GM12878 (cell line): Measurements from ENCODE around the gene HIVEP3. TPM values are rescaled to one million over a fixed set of nuclear protein-coding genes. Genes with fewer than 3 reads are reported as not detected.

Source experiments
- ATAC-seq: fragments of 200-7000 bp; cut with Tn5 transposase; 3 replicates; pipeline ENCODE4 v1.9.1; 2020; ENCODE audit warnings: mild to moderate bottlenecking, moderate library complexity
- BruUV-seq: library from RNA; stranded (reverse); fragments of 400-500 nt; replicated peaks from 2 replicates; lab custom pipeline; 2021; lab: Mats Ljungman, UMichigan
- CTCF ChIA-PET: fragments of 300-600 bp; sonication (Branson Sonifier 250); formaldehyde crosslinking; extraction: SDS; loops from one replicate; lab custom pipeline; 2021; ENCODE audit warnings: inconsistent platforms; lab: Yijun Ruan, JAX
- POLR2A ChIA-PET: fragments of 350-600 bp; formaldehyde crosslinking; extraction: SDS; loops from one replicate; lab custom pipeline; 2021; ENCODE audit warnings: inconsistent platforms; lab: Charles Lee
- RAD21 ChIA-PET: fragments of 300-600 bp; sonication (Branson Sonifier 250); formaldehyde crosslinking; loops from one replicate; lab custom pipeline; 2023; ENCODE audit warnings: antibody characterized with exemption; ENCODE audit not compliant: unreplicated experiment; lab: Charles Lee
- SMC1A ChIA-PET: fragments of 300-600 bp; sonication (Branson Sonifier 250); formaldehyde crosslinking; loops from one replicate; lab custom pipeline; 2023; ENCODE audit not compliant: unreplicated experiment, uncharacterized antibody; lab: Charles Lee
- DNase-seq: peaks from one replicate; pipeline ENCODE4 v3.0.0-alpha.2; 2011; ENCODE audit warnings: low read depth, low spot score
- FAIRE-seq: peaks from 3 replicates; lab custom pipeline; 2011; peaks lifted over from hg19 to GRCh38; lab: Jason Lieb, UNC
- H2AFZ ChIP-seq: 2 replicates; pipeline ENCODE4 v1.6.0; 2011; ENCODE audit warnings: low read depth, low read length, control low read depth; ENCODE audit not compliant: control insufficient read depth
- H3K27ac ChIP-seq: 2 replicates; pipeline ENCODE4 v1.5.1; 2011; ENCODE audit warnings: control low read depth; ENCODE audit not compliant: control insufficient read depth, insufficient read depth
- H3K27me3 ChIP-seq, 2 experiments: replicated peaks in 1 of 2; 2 replicates each; pipeline versions ENCODE4 v1.6.0 to v1.6.1; 2011; ENCODE audit warnings: low read length in 1 of 2; ENCODE audit not compliant: control insufficient read depth in 2 of 2, insufficient read depth in 2 of 2
- H3K36me3 ChIP-seq, 2 experiments: 2 replicates each; pipeline ENCODE4 v1.5.1; 2011; ENCODE audit warnings: low read length in 1 of 2; ENCODE audit not compliant: control insufficient read depth in 2 of 2, insufficient read depth in 2 of 2
- H3K4me1 ChIP-seq: 2 replicates; pipeline ENCODE4 v1.6.1; 2011; ENCODE audit warnings: mild to moderate bottlenecking, low read length, moderate library complexity, mixed read lengths; ENCODE audit not compliant: control insufficient read depth, insufficient read depth
- H3K4me2 ChIP-seq: 2 replicates; pipeline ENCODE4 v1.6.0; 2011; ENCODE audit warnings: control low read depth; ENCODE audit not compliant: control insufficient read depth, insufficient read depth
- H3K4me3 ChIP-seq: fragments of 200-600 bp; sonication (generic); 2 replicates; pipeline ENCODE4 v1.5.1; 2016
- H3K79me2 ChIP-seq: 2 replicates; pipeline ENCODE4 v1.6.0; 2011; ENCODE audit warnings: low read length; ENCODE audit not compliant: control insufficient read depth, insufficient read depth
- H3K9ac ChIP-seq: 2 replicates; pipeline ENCODE4 v1.8.0; 2011; ENCODE audit warnings: low read length, control low read depth, mixed read lengths; ENCODE audit not compliant: control insufficient read depth, insufficient read depth
- H3K9me3 ChIP-seq: replicated peaks from 3 replicates; pipeline ENCODE4 v1.5.1; 2011; ENCODE audit warnings: mild to moderate bottlenecking, low read length; ENCODE audit not compliant: control insufficient read depth, insufficient read depth
- H4K20me1 ChIP-seq: 2 replicates; pipeline ENCODE4 v1.6.0; 2011; ENCODE audit not compliant: control insufficient read depth, insufficient read depth
- BRCA1 ChIP-seq: IDR thresholded peaks from 2 replicates; pipeline ENCODE4 v1.6.1; 2011; ENCODE audit warnings: low read depth, low read length, improper control_type of control experiment
- CBX3 ChIP-seq: fragments of 200-600 bp; sonication (generic); IDR thresholded peaks from 2 replicates; pipeline ENCODE4 v1.6.1; 2016; ENCODE audit warnings: low read depth, borderline replicate concordance
- DPF2 ChIP-seq: fragments of 450-650 bp; IDR thresholded peaks from 2 replicates; pipeline ENCODE4 v1.6.1; 2017; ENCODE audit warnings: mild to moderate bottlenecking
- HDAC6 ChIP-seq: fragments of 200-600 bp; sonication (generic); IDR thresholded peaks from one replicate; pipeline ENCODE4 v1.8.0; 2017; ENCODE audit warnings: antibody characterized with exemption; ENCODE audit not compliant: unreplicated experiment
- IRF4 ChIP-seq: IDR thresholded peaks from 2 replicates; pipeline ENCODE4 v1.6.1; 2011; ENCODE audit warnings: low read depth, low read length
- KDM1A ChIP-seq: fragments of 200-600 bp; sonication (generic); IDR thresholded peaks from 2 replicates; pipeline ENCODE4 v1.6.1; 2016; ENCODE audit warnings: borderline replicate concordance
- MTA3 ChIP-seq: IDR thresholded peaks from 2 replicates; pipeline ENCODE4 v1.6.1; 2012; ENCODE audit warnings: low read length, inconsistent platforms, borderline replicate concordance
- MYC ChIP-seq: IDR thresholded peaks from 2 replicates; pipeline ENCODE4 v1.6.1; 2011; ENCODE audit warnings: mild to moderate bottlenecking, low read length, moderate library complexity, inconsistent platforms; ENCODE audit not compliant: insufficient read depth, insufficient replicate concordance, insufficient read length, severe bottlenecking
- NFYB ChIP-seq: IDR thresholded peaks from 2 replicates; pipeline ENCODE4 v1.6.1; 2011; ENCODE audit warnings: low read depth, mild to moderate bottlenecking, low read length, improper control_type of control experiment, moderate library complexity; ENCODE audit not compliant: insufficient read depth
- SMAD1 ChIP-seq: fragments of 450-650 bp; IDR thresholded peaks from 2 replicates; pipeline ENCODE4 v1.6.1; 2018; ENCODE audit warnings: mild to moderate bottlenecking, low read depth; ENCODE audit not compliant: partially characterized antibody
- SMARCA5 ChIP-seq: fragments of 450-650 bp; IDR thresholded peaks from 2 replicates; pipeline ENCODE4 v1.6.1; 2017; ENCODE audit warnings: mild to moderate bottlenecking
- TARDBP ChIP-seq: IDR thresholded peaks from 2 replicates; pipeline ENCODE4 v1.6.1; 2016; ENCODE audit warnings: borderline replicate concordance
- WGBS: methylation state at CpG from one replicate; pipeline ENCODE4 v1.1.6; 2016; ENCODE audit warnings: low lambda C conversion rate; ENCODE audit not compliant: insufficient replicate concordance, insufficient coverage; ENCODE audit errors: missing lambda C conversion rate; 5-methylcytosine and 5-hydroxymethylcytosine counted together
- in situ Hi-C: fragments of 300-500 bp; cut with MboI; formaldehyde crosslinking; loops from 9 replicates; pipeline ENCODE4 v1.14.3; 2018; ENCODE audit warnings: mixed read lengths
- intact Hi-C: fragments of 100-400 bp; cut with micrococcal nuclease; formaldehyde crosslinking; loops from one replicate; pipeline ENCODE4 v1.14.2; 2022; ENCODE audit not compliant: unreplicated experiment
- polyA plus RNA-seq, 11 experiments: library from polyadenylated mRNA; depleted of rRNA in 4 of 11; unstranded in 6 of 11; stranded (reverse) in 5 of 11; fragments of >200 nt; fragmentation: Nextera tagmentation in 4 of 11; fragmentation: Illumina TruSeq in 1 of 11; extraction: Ambion mirVana in 4 of 11; extraction: Trizol in 1 of 11; gene quantifications; 1 replicate in 1 of 11; 2 replicates in 10 of 11; pipeline versions ENCODE4 v1.2.1 to v1.2.3, GENCODE V29; 2011 to 2016; ENCODE audit warnings: inconsistent platforms in 2 of 11, missing spikeins in 2 of 11, low read depth in 1 of 11
- total RNA-seq, 4 experiments: library from RNA; depleted of rRNA in 3 of 4; stranded (reverse); fragments of >200 nt in 3 of 4; fragmentation: Illumina TruSeq in 1 of 4; extraction: Trizol in 1 of 4; gene quantifications; 2 replicates each; pipeline versions ENCODE4 v1.2.1 to v1.2.3, GENCODE V29; 2013 to 2021
- TF ChIP-seq, protein P1 (sequence below): IDR thresholded peaks from 2 replicates; pipeline ENCODE4 v1.6.1; 2011; ENCODE audit warnings: mild to moderate bottlenecking, low read depth, low read length, moderate library complexity; ENCODE audit not compliant: insufficient replicate concordance
- TF ChIP-seq, protein P2 (sequence below): IDR thresholded peaks from 2 replicates; pipeline ENCODE4 v1.6.1; 2011; ENCODE audit warnings: low read depth, mild to moderate bottlenecking, low read length, moderate library complexity, borderline replicate concordance; ENCODE audit errors: extremely low read depth
- TF ChIP-seq, protein P3 (sequence below): fragments of 450-650 bp; IDR thresholded peaks from 2 replicates; pipeline ENCODE4 v1.6.1; 2017; ENCODE audit warnings: borderline replicate concordance
- TF ChIP-seq, protein P4 (sequence below): fragments of 450-650 bp; IDR thresholded peaks from 2 replicates; pipeline ENCODE4 v1.6.1; 2018; ENCODE audit warnings: borderline replicate concordance, mild to moderate bottlenecking; ENCODE audit not compliant: partially characterized antibody
- TF ChIP-seq, protein P5 (sequence below): IDR thresholded peaks from 2 replicates; pipeline ENCODE4 v1.6.1; 2012; ENCODE audit warnings: low read depth, low read length, improper control_type of control experiment

HIVEP3 gene
- total and polyA plus RNA-seq, 10 of the 15 experiments (the other 5 are each of a cell fraction or from before 2014, with no cell fraction given), result 1.8 to 13.6 (median 3.8) TPM

DNA sequence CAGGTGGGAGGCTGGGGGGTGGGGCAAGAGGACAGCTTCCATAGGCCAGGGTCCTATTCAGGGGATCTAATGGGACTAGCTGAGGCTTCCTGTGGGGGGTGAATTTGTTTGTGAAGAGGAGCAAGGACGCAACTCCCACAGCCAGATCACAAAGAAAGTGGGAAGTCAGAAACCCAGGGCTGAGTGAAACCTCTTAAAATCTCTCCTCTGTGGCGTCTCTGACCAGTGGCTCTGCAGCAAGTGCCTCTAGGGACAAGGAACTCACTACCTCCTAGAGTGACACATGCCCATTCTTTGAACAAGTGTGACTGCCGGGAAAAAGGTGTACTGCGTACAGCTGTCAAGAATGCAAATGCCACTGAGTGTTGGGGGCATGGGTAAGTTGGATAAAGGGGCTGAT, 187.9 kb downstream of the HIVEP3 start:
- Histone ChIP-seq H3K36me3 (no peaks in the 10 kb centered on the region), H3K4me1 (peaks cover 45% of the 10 kb centered on the region), H3K79me2 (no peaks in the 10 kb centered on the region; the same call in 1 of the 2 replicates), H3K9ac (no peak overlapping the region), H3K27ac (no peak overlapping the region), H3K4me2 (no peak overlapping the region), H3K4me3 (no peak overlapping the region), H2AFZ (no peak overlapping the region), H3K27me3 (no peaks in the 10 kb centered on the region), H4K20me1 (no peaks in the 10 kb centered on the region), H3K9me3 (no peaks in the 10 kb centered on the region; the same call in 2 of the 3 replicates)
- intact Hi-C loops, result no loop called here
- 97% methylated on average over 4 of the region's 4 CpGs for WGBS
- CTCF ChIA-PET, result interaction anchor here (1.0 to 5.1 kb wide), 4 partner anchors 20 to 157 kb away, joined by 3 to 31 read pairs (median 4); no protein-coding TSS in a partner anchor
- in situ Hi-C loops, result no loop called here
- RAD21 ChIA-PET, result interaction anchor here (4.9 to 5.8 kb wide), 4 partner anchors 10 to 108 kb away, joined by 29 to 85 read pairs (median 69); no protein-coding TSS in a partner anchor
- POLR2A ChIA-PET, result interaction anchor here (1.1 to 4.7 kb wide), 6 partner anchors 10 to 71 kb away, joined by 3 to 67 read pairs (median 6); no protein-coding TSS in a partner anchor
- SMC1A ChIA-PET, result interaction anchor here (1.5 to 8.1 kb wide), 5 partner anchors 11 to 152 kb away, joined by 3 to 93 read pairs (median 48); no protein-coding TSS in a partner anchor
- DNase-seq (no peak), FAIRE-seq (no peak), ATAC-seq (no peak)
- TF ChIP-seq MYC, result no peak
- TF ChIP-seq HDAC6, result no peak
- TF ChIP-seq, protein P1, sequence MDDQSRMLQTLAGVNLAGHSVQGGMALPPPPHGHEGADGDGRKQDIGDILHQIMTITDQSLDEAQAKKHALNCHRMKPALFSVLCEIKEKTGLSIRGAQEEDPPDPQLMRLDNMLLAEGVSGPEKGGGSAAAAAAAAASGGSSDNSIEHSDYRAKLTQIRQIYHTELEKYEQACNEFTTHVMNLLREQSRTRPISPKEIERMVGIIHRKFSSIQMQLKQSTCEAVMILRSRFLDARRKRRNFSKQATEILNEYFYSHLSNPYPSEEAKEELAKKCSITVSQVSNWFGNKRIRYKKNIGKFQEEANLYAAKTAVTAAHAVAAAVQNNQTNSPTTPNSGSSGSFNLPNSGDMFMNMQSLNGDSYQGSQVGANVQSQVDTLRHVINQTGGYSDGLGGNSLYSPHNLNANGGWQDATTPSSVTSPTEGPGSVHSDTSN, result no peak
- TF ChIP-seq NFYB, result no peak
- TF ChIP-seq SMAD1, result no peak
- TF ChIP-seq BRCA1, result no peak
- TF ChIP-seq, protein P2, sequence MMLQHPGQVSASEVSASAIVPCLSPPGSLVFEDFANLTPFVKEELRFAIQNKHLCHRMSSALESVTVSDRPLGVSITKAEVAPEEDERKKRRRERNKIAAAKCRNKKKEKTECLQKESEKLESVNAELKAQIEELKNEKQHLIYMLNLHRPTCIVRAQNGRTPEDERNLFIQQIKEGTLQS, result no peak
- no peak for TF ChIP-seq DPF2
- TF ChIP-seq IRF4, result no peak
- no peak for TF ChIP-seq MTA3
- no peak for TF ChIP-seq TARDBP
- TF ChIP-seq CBX3, result no peak
- TF ChIP-seq, protein P3, sequence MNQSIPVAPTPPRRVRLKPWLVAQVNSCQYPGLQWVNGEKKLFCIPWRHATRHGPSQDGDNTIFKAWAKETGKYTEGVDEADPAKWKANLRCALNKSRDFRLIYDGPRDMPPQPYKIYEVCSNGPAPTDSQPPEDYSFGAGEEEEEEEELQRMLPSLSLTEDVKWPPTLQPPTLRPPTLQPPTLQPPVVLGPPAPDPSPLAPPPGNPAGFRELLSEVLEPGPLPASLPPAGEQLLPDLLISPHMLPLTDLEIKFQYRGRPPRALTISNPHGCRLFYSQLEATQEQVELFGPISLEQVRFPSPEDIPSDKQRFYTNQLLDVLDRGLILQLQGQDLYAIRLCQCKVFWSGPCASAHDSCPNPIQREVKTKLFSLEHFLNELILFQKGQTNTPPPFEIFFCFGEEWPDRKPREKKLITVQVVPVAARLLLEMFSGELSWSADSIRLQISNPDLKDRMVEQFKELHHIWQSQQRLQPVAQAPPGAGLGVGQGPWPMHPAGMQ, result no peak
- TF ChIP-seq, protein P4, sequence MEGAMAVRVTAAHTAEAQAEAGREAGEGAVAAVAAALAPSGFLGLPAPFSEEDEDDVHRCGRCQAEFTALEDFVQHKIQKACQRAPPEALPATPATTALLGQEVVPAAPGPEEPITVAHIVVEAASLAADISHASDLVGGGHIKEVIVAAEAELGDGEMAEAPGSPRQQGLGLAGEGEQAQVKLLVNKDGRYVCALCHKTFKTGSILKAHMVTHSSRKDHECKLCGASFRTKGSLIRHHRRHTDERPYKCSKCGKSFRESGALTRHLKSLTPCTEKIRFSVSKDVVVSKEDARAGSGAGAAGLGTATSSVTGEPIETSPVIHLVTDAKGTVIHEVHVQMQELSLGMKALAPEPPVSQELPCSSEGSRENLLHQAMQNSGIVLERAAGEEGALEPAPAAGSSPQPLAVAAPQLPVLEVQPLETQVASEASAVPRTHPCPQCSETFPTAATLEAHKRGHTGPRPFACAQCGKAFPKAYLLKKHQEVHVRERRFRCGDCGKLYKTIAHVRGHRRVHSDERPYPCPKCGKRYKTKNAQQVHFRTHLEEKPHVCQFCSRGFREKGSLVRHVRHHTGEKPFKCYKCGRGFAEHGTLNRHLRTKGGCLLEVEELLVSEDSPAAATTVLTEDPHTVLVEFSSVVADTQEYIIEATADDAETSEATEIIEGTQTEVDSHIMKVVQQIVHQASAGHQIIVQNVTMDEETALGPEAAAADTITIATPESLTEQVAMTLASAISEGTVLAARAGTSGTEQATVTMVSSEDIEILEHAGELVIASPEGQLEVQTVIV, result no peak
- no peak for TF ChIP-seq SMARCA5
- no peak for TF ChIP-seq KDM1A
- TF ChIP-seq, protein P5, sequence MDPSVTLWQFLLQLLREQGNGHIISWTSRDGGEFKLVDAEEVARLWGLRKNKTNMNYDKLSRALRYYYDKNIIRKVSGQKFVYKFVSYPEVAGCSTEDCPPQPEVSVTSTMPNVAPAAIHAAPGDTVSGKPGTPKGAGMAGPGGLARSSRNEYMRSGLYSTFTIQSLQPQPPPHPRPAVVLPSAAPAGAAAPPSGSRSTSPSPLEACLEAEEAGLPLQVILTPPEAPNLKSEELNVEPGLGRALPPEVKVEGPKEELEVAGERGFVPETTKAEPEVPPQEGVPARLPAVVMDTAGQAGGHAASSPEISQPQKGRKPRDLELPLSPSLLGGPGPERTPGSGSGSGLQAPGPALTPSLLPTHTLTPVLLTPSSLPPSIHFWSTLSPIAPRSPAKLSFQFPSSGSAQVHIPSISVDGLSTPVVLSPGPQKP, result no peak
- no TSS peak for BruUV-seq
